ENCODE results near the gene USP40. TPM values are rescaled to one million over a fixed set of nuclear protein-coding genes. Genes with fewer than 3 reads are reported as not detected.
A peak's percentile ranks its signal among the peaks of the same experiment; 100 is the strongest.

Gene USP40
- total RNA-seq, 3 donors from 2014 or later: 29.2 to 53.4 (median 35.2) TPM

DNA sequence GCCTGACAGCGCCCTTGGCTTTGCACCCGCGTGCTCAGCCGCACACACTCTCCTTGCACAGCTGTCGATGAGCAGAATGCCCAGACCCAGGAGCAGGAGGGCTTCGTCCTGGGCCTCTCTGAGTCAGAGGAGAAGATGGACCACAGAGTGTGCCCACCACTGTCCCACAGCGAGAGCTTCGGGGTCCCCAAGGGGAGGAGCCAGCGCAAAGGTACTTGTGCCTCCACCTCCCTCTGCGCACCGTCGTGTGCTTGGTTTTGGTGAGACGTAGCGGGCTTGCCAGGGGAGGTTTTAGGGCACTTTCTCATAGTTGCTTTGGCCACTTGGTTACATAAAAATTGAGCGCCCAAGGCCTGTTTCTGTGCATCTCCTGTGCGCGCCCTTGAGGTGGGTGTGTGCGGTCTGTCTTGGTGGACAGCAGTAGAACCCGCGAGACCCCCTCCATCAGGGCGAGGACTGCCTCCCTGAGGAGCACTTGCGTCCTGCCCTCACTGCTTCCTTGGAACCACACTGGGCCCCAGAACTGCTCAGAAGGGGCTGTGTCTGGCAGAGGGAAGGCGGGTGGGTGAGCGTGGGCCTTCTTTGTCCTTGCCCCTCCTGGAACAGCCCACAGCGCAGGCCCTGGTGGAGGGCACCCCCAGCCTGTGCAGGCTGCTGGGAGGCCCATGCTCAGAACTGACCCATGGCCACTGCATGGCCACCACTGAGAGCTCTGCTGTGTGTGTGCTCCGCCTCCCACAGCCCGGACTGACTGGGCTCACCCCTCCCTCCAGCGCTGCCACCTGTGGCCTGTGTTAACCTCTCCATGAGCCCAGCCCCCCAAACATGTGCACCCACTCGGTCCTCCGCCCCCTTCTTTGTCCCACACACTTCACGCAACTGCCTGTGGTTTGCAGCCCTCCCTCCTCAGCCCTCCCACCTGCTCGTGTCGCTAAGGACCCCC lies 116.4 kb downstream of the USP40 start:
- DNase-seq (ENCODE audit: low spot score in 2 of 2): peak in 1 of 2 donors; percentile 43
- Histone ChIP-seq H3K36me3 (peaks cover 6% of the 10 kb centered on the region), H3K27me3 (no peaks in the 10 kb centered on the region), H3K4me3 (no peak overlapping the region), H3K27ac (no peak overlapping the region), H3K4me1 (no peaks in the 10 kb centered on the region), H3K9me3 (no peaks in the 10 kb centered on the region)
- intact Hi-C loops (cut with DNase I; ENCODE audit: low total_unique reads): loop anchor here (10.0 kb wide), 1 partner anchor 265 kb away; the partner anchor contains the start of genes UGT1A4 and UGT1A5
- TF ChIP-seq, protein P1, sequence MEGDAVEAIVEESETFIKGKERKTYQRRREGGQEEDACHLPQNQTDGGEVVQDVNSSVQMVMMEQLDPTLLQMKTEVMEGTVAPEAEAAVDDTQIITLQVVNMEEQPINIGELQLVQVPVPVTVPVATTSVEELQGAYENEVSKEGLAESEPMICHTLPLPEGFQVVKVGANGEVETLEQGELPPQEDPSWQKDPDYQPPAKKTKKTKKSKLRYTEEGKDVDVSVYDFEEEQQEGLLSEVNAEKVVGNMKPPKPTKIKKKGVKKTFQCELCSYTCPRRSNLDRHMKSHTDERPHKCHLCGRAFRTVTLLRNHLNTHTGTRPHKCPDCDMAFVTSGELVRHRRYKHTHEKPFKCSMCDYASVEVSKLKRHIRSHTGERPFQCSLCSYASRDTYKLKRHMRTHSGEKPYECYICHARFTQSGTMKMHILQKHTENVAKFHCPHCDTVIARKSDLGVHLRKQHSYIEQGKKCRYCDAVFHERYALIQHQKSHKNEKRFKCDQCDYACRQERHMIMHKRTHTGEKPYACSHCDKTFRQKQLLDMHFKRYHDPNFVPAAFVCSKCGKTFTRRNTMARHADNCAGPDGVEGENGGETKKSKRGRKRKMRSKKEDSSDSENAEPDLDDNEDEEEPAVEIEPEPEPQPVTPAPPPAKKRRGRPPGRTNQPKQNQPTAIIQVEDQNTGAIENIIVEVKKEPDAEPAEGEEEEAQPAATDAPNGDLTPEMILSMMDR (IDR thresholded peaks at IDR 0.05): no peak
- TF ChIP-seq POLR2AphosphoS5 (IDR thresholded peaks at IDR 0.05) (no peak), POLR2A (IDR thresholded peaks at IDR 0.05) (no peak)

DNA sequence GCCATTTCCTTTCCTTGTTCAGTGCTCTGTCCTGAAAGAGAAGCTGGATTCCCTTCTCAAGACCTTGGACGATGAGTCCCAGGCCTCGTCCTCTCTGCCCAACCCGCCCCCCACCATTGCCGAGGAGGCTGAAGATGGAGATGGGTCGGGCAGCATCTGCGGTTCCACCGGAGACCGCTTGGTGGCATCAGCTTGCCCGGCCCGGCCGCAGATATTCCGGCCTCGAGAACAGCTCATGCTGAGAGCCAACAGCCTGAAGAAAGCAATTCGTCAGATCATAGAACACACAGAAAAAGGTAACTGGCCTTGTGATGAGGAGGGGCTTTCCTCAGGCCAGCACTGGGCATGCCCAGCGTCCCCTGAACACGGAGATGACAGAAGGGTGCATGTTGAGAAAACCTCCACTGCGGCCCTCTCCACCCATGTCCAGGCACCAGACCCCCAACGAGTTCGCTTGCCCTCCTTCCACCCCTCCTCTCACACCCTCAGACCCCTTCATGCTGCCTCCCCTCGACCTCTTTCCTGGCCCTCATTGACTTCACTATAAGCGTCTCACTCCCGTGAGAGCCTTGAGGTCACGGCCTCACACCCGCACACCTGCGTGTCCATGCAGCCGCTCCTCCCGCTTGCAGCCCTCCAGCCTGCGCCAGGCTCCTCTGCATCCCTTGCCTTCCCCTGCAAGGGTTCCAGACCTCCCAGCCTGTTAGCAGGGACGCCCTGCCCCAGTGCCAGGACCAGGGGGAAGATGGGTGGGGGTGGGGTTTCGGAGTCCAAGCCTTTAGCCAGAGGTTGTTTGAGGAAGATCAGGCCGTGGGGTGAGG lies 117.3 kb downstream of the USP40 start:
- peak in 1 of 2 donors; percentile 43 for DNase-seq (ENCODE audit: low spot score in 2 of 2)
- H3K27ac ChIP-seq: no peak overlapping the region
- H3K9me3 ChIP-seq: no peaks in the 10 kb centered on the region
- peaks cover 6% of the 10 kb centered on the region for H3K36me3 ChIP-seq
- no peak overlapping the region for H3K4me3 ChIP-seq
- no peaks in the 10 kb centered on the region for H3K4me1 ChIP-seq
- intact Hi-C loops (cut with DNase I; ENCODE audit: low total_unique reads): loop anchor here (10.0 kb wide), 1 partner anchor 266 kb away; the partner anchor contains the start of genes UGT1A4 and UGT1A5
- H3K27me3 ChIP-seq: no peaks in the 10 kb centered on the region
- TF ChIP-seq, protein P1 (IDR thresholded peaks at IDR 0.05): peak in 1 of 3 donors; percentile 26
- TF ChIP-seq POLR2AphosphoS5 (IDR thresholded peaks at IDR 0.05): no peak

DNA sequence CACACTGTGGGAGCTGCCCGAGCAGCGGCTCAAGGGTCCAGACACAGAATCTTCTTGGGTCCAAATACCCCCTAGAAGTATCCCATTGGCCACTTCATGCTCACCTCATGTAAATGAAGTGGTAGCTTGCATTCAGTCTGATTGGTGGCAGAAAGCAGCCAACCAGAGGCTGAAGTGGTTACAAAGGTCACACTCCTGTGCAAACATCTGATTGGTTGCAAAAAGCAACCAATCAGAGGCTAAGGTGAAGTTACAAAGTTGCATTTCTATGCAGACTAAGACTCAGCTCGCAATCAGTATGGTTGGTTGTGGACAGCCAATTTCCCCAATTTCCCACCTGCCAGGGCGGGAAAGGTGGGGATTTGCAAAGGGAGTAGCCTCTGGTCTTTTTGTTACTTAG lies 118.0 kb downstream of the USP40 start:
- TF ChIP-seq POLR2A (IDR thresholded peaks at IDR 0.05): no peak
- TF ChIP-seq POLR2AphosphoS5 (IDR thresholded peaks at IDR 0.05): no peak
- TF ChIP-seq, protein P1 (IDR thresholded peaks at IDR 0.05): no peak
- no peaks in the 10 kb centered on the region for H3K4me1 ChIP-seq
- H3K9me3 ChIP-seq: no peaks in the 10 kb centered on the region
- H3K36me3 ChIP-seq: peaks cover 6% of the 10 kb centered on the region
- intact Hi-C loops (cut with DNase I; ENCODE audit: low total_unique reads): loop anchor here (10.0 kb wide), 1 partner anchor 266 kb away; the partner anchor contains the start of genes UGT1A4 and UGT1A5
- H3K27me3 ChIP-seq: no peaks in the 10 kb centered on the region
- H3K4me3 ChIP-seq: no peak overlapping the region
- peak in 1 of 2 donors; percentile 7 for DNase-seq (ENCODE audit: low spot score in 2 of 2)
- no peak overlapping the region for H3K27ac ChIP-seq

DNA sequence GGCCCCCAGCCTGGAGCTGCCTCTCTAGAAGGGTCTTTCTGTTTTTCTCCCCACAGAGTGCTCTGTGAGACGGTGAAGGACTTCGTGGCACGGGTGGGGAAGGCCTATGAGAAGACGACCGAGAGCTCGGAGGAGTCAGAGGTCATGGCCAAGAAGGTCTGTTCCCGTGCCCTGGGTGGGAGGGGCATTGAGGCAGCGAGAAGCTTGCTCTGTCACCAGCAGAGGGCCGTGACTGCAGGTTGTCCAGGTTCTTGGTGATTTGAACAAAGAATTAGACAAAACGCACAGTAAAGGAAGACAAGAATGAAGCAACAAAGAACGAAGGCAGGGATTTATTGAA lies 118.4 kb downstream of the USP40 start:
- Histone ChIP-seq H3K27me3 (no peaks in the 10 kb centered on the region), H3K27ac (no peak overlapping the region), H3K4me1 (no peaks in the 10 kb centered on the region), H3K4me3 (no peak overlapping the region), H3K9me3 (no peaks in the 10 kb centered on the region), H3K36me3 (peaks cover 6% of the 10 kb centered on the region)
- intact Hi-C loops (cut with DNase I; ENCODE audit: low total_unique reads): loop anchor here (10.0 kb wide), 1 partner anchor 267 kb away; the partner anchor contains the start of genes UGT1A4 and UGT1A5
- peak in 1 of 2 donors; percentile 46 for DNase-seq (ENCODE audit: low spot score in 2 of 2)
- TF ChIP-seq POLR2AphosphoS5 (IDR thresholded peaks at IDR 0.05) (no peak), POLR2A (IDR thresholded peaks at IDR 0.05) (no peak)
- TF ChIP-seq, protein P1 (IDR thresholded peaks at IDR 0.05): no peak
